Hepatocyte (in vitro differentiated cells): ENCODE data around the gene PCBP4. TPM values are rescaled to one million over a fixed set of nuclear protein-coding genes. Genes with fewer than 3 reads are reported as not detected.

Experiments
- DNase-seq: peaks from one replicate; pipeline ENCODE4 v3.0.0-alpha.2; 2016; ENCODE audit warnings: low spot score
- H2AFZ ChIP-seq: fragments of 200-600 bp; sonication (generic); 2 replicates; pipeline ENCODE4 v1.6.0; 2016; ENCODE audit warnings: antibody characterized with exemption, mild to moderate bottlenecking
- H3K27ac ChIP-seq: fragments of 200-600 bp; sonication (generic); 2 replicates; pipeline ENCODE4 v1.5.1; 2016; ENCODE audit warnings: mild to moderate bottlenecking
- H3K27me3 ChIP-seq: fragments of 200-600 bp; sonication (generic); 2 replicates; pipeline ENCODE4 v1.6.1; 2016
- H3K36me3 ChIP-seq: fragments of 200-600 bp; sonication (generic); replicated peaks from 2 replicates; pipeline ENCODE4 v1.5.1; 2016; ENCODE audit warnings: low read depth; ENCODE audit not compliant: insufficient read depth
- H3K4me1 ChIP-seq: fragments of 200-600 bp; sonication (generic); 2 replicates; pipeline ENCODE4 v1.5.1; 2016; ENCODE audit warnings: mild to moderate bottlenecking, moderate library complexity; ENCODE audit not compliant: insufficient read depth
- H3K4me2 ChIP-seq: fragments of 200-600 bp; sonication (generic); 2 replicates; pipeline ENCODE4 v1.6.0; 2016
- H3K4me3 ChIP-seq: fragments of 200-600 bp; sonication (generic); 2 replicates; pipeline ENCODE4 v1.5.1; 2016; ENCODE audit warnings: mild to moderate bottlenecking
- H3K79me2 ChIP-seq: fragments of 200-600 bp; sonication (generic); 2 replicates; pipeline ENCODE4 v1.6.0; 2017; ENCODE audit warnings: mild to moderate bottlenecking
- H3K9me2 ChIP-seq: fragments of 200-600 bp; sonication (generic); replicated peaks from 2 replicates; pipeline ENCODE4 v1.6.0; 2017; ENCODE audit warnings: mild to moderate bottlenecking; ENCODE audit not compliant: insufficient read depth
- H3K9me3 ChIP-seq: fragments of 200-600 bp; sonication (generic); 2 replicates; pipeline ENCODE4 v1.5.1; 2016; ENCODE audit warnings: low read depth, mild to moderate bottlenecking
- H4K20me1 ChIP-seq: fragments of 200-600 bp; sonication (generic); 2 replicates; pipeline ENCODE4 v1.6.0; 2016; ENCODE audit warnings: mild to moderate bottlenecking; ENCODE audit not compliant: insufficient read depth, poor library complexity, severe bottlenecking
- EZH2 ChIP-seq: fragments of 200-600 bp; sonication (generic); IDR thresholded peaks from 2 replicates; pipeline ENCODE4 v1.6.1; 2016; ENCODE audit warnings: antibody characterized with exemption, mild to moderate bottlenecking, borderline replicate concordance
- EZH2phosphoT487 ChIP-seq: fragments of 200-600 bp; sonication (generic); IDR thresholded peaks from one replicate; pipeline ENCODE4 v1.6.1; 2018; ENCODE audit warnings: antibody characterized with exemption, mild to moderate bottlenecking, low read depth, moderate library complexity; ENCODE audit not compliant: unreplicated experiment, severe bottlenecking
- WGBS: methylation state at CpG from one replicate; pipeline ENCODE4 v1.1.6; 2016; ENCODE audit warnings: low lambda C conversion rate; ENCODE audit errors: missing lambda C conversion rate; 5-methylcytosine and 5-hydroxymethylcytosine counted together
- polyA plus RNA-seq: library from polyadenylated mRNA; unstranded; fragments of >200 nt; fragmentation: Nextera tagmentation; extraction: Ambion mirVana; gene quantifications from 2 replicates; pipeline ENCODE4 v1.2.1, GENCODE V29; 2016
- total RNA-seq: library from RNA; depleted of rRNA; stranded (reverse); fragments of >200 nt; gene quantifications from 2 replicates; pipeline ENCODE4 v1.2.3, GENCODE V29; 2014
- TF ChIP-seq, protein P1 (sequence below): fragments of 200-600 bp; sonication (generic); IDR thresholded peaks from 2 replicates; pipeline ENCODE4 v1.5.1; 2016; ENCODE audit warnings: antibody characterized with exemption, mild to moderate bottlenecking; ENCODE audit not compliant: poor library complexity

Gene PCBP4
- total and polyA plus RNA-seq, 2 experiments from 2014 or later = 42.4 to 60.2 TPM

DNA sequence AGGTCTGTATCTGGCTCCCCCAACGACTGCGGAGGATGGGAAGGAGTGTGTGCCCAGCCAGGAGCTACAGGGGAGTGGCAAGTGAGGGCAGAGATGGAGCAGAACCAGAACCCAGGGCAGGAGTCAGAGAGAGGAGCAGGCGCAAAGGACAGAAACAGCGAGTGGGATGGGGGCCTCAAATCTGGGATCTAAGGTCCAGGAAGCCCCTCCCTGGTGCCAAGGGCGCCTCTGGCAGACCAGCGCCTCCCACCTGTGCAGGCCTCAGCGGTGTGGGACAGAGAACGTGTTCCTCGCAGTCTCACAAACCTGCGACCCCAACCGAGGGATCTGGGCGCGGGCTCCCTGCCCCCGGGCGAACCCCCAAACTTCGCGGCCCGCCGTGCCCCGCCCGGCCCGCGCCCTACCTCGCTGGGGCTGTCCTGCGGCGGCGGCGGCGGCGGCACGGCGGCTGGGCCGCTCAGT is 301 bp downstream of the PCBP4 start:
- 12% methylated on average over 12 of the region's 33 CpGs for WGBS
- peaks cover 31% of the 10 kb centered on the region for H3K79me2 ChIP-seq
- TF ChIP-seq EZH2phosphoT487 (no peak), EZH2 (no peak)
- TF ChIP-seq, protein P1, sequence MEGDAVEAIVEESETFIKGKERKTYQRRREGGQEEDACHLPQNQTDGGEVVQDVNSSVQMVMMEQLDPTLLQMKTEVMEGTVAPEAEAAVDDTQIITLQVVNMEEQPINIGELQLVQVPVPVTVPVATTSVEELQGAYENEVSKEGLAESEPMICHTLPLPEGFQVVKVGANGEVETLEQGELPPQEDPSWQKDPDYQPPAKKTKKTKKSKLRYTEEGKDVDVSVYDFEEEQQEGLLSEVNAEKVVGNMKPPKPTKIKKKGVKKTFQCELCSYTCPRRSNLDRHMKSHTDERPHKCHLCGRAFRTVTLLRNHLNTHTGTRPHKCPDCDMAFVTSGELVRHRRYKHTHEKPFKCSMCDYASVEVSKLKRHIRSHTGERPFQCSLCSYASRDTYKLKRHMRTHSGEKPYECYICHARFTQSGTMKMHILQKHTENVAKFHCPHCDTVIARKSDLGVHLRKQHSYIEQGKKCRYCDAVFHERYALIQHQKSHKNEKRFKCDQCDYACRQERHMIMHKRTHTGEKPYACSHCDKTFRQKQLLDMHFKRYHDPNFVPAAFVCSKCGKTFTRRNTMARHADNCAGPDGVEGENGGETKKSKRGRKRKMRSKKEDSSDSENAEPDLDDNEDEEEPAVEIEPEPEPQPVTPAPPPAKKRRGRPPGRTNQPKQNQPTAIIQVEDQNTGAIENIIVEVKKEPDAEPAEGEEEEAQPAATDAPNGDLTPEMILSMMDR = no peak
- H3K4me2 ChIP-seq = peak overlapping the region; percentile 97
- H4K20me1 ChIP-seq = no peaks in the 10 kb centered on the region
- peaks cover 31% of the 10 kb centered on the region for H3K4me1 ChIP-seq
- no peaks in the 10 kb centered on the region for H3K27me3 ChIP-seq
- H3K9me2 ChIP-seq = no peaks in the 10 kb centered on the region
- H3K36me3 ChIP-seq = no peaks in the 10 kb centered on the region
- H3K4me3 ChIP-seq = peak overlapping the region; percentile 75
- no peak for DNase-seq
- peak overlapping the region; percentile 40 for H2AFZ ChIP-seq
- H3K27ac ChIP-seq = peak overlapping the region; percentile 95
- H3K9me3 ChIP-seq = no peaks in the 10 kb centered on the region

DNA sequence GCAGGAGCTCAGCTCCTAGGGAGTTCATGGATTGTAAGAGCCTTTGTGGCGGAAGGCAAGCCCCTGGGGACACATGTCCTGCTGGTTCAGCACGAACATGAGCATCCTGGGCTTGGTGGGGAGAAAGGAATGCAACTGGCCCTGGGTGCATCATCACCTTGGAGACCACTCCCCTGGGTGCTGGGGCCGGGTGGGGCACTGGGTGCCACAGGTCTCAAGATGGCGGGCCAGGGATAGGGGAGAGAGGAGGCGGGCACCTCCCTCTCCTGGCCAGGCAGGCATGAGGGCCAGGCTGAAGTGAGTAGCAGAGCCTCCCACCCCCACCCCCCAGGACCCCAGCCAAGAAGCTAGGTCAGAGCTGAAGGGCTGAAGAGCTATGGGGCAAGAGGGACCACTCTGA is 768 bp downstream of the PCBP4 start:
- Histone ChIP-seq H3K36me3 (no peaks in the 10 kb centered on the region), H3K27ac (peak overlapping the region; percentile 95), H3K9me2 (no peaks in the 10 kb centered on the region), H3K4me3 (peak overlapping the region; percentile 75), H4K20me1 (no peaks in the 10 kb centered on the region), H3K4me1 (peaks cover 31% of the 10 kb centered on the region), H3K27me3 (no peaks in the 10 kb centered on the region), H3K9me3 (no peaks in the 10 kb centered on the region), H3K4me2 (peak overlapping the region; percentile 97), H2AFZ (peak overlapping the region; percentile 40), H3K79me2 (peaks cover 31% of the 10 kb centered on the region)
- TF ChIP-seq EZH2 (no peak), EZH2phosphoT487 (no peak)
- TF ChIP-seq, protein P1 = no peak
- 86% methylated on average over 2 of the region's 5 CpGs for WGBS
- no peak for DNase-seq

DNA sequence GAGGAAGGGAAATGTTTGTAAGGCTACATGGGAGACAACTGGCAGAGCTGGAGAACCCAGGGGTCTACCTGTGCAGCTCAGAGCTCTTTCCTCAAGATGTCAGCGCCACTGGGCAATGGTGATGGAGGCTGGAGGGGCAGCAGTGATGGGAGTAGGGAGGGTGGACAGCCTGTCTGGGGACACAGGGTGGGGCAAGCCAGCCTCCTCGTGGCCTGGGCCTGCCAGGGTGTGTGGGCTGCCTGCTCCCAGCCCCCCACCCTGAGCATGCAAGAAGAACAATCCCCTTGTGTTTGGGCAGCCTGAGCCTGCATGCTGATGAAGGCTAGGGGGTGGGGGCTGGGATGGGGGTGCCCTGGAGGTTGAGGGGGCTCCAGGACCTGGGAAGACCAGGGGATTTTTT is 1.2 kb downstream of the PCBP4 start:
- Histone ChIP-seq H3K9me2 (no peaks in the 10 kb centered on the region), H3K4me1 (peaks cover 31% of the 10 kb centered on the region), H3K4me2 (peak overlapping the region; percentile 97), H3K4me3 (no peak overlapping the region), H3K36me3 (no peaks in the 10 kb centered on the region), H4K20me1 (no peaks in the 10 kb centered on the region), H3K79me2 (peaks cover 31% of the 10 kb centered on the region), H3K27ac (no peak overlapping the region), H3K27me3 (no peaks in the 10 kb centered on the region), H2AFZ (no peak overlapping the region), H3K9me3 (no peaks in the 10 kb centered on the region)
- 79% methylated on average over 2 of the region's 2 CpGs for WGBS
- DNase-seq = no peak
- TF ChIP-seq, protein P1 = no peak
- TF ChIP-seq EZH2 (no peak), EZH2phosphoT487 (no peak)
